Glomerular endothelial cell (primary cell): Measurements from ENCODE around the gene NWD2. TPM values are rescaled to one million over a fixed set of nuclear protein-coding genes. Genes with fewer than 3 reads are reported as not detected.

Experiments used
- DNase-seq: peaks from one replicate; pipeline ENCODE4 v3.0.0-alpha.2; 2011; ENCODE audit warnings: low read depth, low spot score; ENCODE audit errors: extremely low read depth
- total RNA-seq: library from RNA; depleted of rRNA; stranded (reverse); fragments of >200 nt; gene quantifications from 2 replicates; pipeline ENCODE4 v1.2.3, GENCODE V29; 2015

Gene NWD2
- total RNA-seq, 1 donor from 2014 or later = not detected

GRCh38 chr4:37436546-37436945 lies 192.0 kb downstream of the NWD2 start:
- DNase-seq = no peak

GRCh38 chr4:37437163-37437562 lies 192.6 kb downstream of the NWD2 start:
- no peak for DNase-seq

- DNase-seq = no peak
These were observed 194.2 kb downstream of the NWD2 start for GRCh38 chr4:37438564-37439279.

GRCh38 chr4:37439809-37440474 lies 195.4 kb downstream of the NWD2 start:
- no peak for DNase-seq

GRCh38 chr4:37440501-37440900 lies 196.0 kb downstream of the NWD2 start:
- DNase-seq = no peak

GRCh38 chr4:37441231-37442061 lies 196.9 kb downstream of the NWD2 start:
- no peak for DNase-seq

- no peak for DNase-seq
These were observed 197.4 kb downstream of the NWD2 start for GRCh38 chr4:37442062-37442323.

GRCh38 chr4:37443137-37443536 lies 198.6 kb downstream of the NWD2 start:
- no peak for DNase-seq

GRCh38 chr4:37445023-37445422 lies 200.5 kb downstream of the NWD2 start:
- DNase-seq = no peak

GRCh38 chr4:37446016-37446415 lies 201.5 kb downstream of the NWD2 start:
- DNase-seq = no peak

- no peak for DNase-seq
These were observed 203.3 kb downstream of the NWD2 start for GRCh38 chr4:37447886-37448285.

- no peak for DNase-seq
These were observed 205.8 kb downstream of the NWD2 start for GRCh38 chr4:37450309-37450708.

- DNase-seq = no peak
These were observed 206.4 kb downstream of the NWD2 start for GRCh38 chr4:37450911-37451310.

GRCh38 chr4:37451656-37452055 lies 207.1 kb downstream of the NWD2 start:
- DNase-seq = no peak

GRCh38 chr4:37452952-37453280 lies 208.4 kb downstream of the NWD2 start:
- DNase-seq = peak; percentile 55

GRCh38 chr4:37453281-37453998 lies 208.9 kb downstream of the NWD2 start:
- no peak for DNase-seq

GRCh38 chr4:37453999-37454800 lies 209.7 kb downstream of the NWD2 start:
- no peak for DNase-seq

- DNase-seq = no peak
These were observed 211.0 kb downstream of the NWD2 start for GRCh38 chr4:37455301-37456131.

GRCh38 chr4:37461801-37462200 lies 217.3 kb downstream of the NWD2 start:
- DNase-seq = no peak
